Measurements from ENCODE around the gene EVA1B. TPM values are rescaled to one million over a fixed set of nuclear protein-coding genes. Genes with fewer than 3 reads are reported as not detected.

EVA1B gene
- total RNA-seq, 4 donors from 2014 or later, result 42.0 to 68.7 (median 53.7) TPM

DNA sequence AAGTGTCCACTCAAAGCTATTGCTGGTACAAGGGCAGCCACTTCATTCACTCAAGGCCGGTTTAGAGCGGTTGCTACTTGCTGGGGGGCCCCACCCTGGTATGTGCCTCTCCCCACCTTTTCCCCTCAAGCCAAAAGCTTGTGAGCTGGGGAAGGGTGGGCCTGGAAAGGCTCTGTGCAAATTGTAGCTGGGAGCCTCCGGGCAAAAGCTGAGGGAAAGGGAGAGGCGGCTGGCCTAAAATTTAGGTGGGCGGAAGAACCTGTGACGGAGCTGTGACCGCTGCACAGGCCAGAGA is 17.6 kb downstream of the EVA1B start:
- no peak for ATAC-seq
- Histone ChIP-seq H3K27me3 (no peaks in the 10 kb centered on the region), H3K4me3 (peak overlapping the region in 1 of 2 donors; percentile 71), H3K27ac (peak overlapping the region in 3 of 4 donors; percentile 80 to 84 (median 82)), H3K9me3 (no peaks in the 10 kb centered on the region), H3K36me3 (peaks cover 3 to 43% of the 10 kb centered on the region in 2 donors), H3K4me1 (peaks cover 0 to 21% (median 10%) of the 10 kb centered on the region in 3 donors)
- no peak for TF ChIP-seq POLR2A (IDR thresholded peaks at IDR 0.05)
- no peak for TF ChIP-seq EP300 (IDR thresholded peaks at IDR 0.05)
- no peak for TF ChIP-seq POLR2AphosphoS5 (IDR thresholded peaks at IDR 0.05)
- TF ChIP-seq, protein P1, sequence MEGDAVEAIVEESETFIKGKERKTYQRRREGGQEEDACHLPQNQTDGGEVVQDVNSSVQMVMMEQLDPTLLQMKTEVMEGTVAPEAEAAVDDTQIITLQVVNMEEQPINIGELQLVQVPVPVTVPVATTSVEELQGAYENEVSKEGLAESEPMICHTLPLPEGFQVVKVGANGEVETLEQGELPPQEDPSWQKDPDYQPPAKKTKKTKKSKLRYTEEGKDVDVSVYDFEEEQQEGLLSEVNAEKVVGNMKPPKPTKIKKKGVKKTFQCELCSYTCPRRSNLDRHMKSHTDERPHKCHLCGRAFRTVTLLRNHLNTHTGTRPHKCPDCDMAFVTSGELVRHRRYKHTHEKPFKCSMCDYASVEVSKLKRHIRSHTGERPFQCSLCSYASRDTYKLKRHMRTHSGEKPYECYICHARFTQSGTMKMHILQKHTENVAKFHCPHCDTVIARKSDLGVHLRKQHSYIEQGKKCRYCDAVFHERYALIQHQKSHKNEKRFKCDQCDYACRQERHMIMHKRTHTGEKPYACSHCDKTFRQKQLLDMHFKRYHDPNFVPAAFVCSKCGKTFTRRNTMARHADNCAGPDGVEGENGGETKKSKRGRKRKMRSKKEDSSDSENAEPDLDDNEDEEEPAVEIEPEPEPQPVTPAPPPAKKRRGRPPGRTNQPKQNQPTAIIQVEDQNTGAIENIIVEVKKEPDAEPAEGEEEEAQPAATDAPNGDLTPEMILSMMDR (IDR thresholded peaks at IDR 0.05), result no peak
- WGBS, 2 donors (ENCODE audit: low coverage in 1 of 2), result no CpG with 5 or more reads among the region's 7 CpGs

DNA sequence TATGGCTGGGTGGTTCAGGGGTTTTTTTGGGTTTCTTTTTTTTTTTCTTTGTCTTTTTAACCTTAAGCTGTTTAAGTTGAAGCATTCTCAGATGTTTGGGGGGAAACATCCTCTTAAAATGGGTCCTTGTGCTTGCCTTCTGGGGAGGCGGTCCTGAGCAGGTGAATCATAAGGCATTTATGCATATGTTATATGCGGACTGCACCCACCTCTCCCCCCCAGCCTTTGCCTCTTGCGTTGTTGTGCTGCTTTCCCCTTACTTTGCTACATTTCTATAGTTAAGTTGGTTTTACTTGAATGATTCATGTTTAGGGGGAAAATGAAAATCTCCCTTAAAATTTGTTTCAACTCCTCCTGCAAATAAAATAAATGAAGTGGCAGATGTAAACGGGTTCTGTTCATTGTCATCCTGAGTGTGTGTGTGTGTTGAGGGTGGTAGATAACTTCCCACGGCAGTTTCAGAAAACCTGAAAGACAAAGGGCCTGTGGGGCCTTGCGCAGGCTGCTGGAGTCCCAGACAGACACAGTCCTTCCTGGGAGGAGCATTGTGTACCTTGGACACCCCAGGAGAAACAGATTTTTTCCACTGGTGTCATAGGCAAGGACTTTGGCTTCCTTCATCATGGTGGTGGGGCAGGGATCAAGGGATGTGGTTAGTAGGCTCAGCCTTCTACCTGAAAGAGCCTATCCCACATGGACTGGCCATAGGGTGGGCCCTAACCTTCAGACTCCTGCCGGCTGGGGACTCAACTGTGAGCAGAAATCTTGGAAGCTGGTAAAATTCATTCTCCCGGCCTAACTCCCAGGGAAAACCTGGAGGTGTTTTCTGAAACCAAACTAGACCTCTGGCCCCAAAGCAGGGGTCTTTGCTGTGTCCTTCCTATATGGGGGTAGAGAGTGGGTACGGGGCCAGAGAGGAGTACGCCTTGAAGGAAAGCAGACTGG is 18.2 kb downstream of the EVA1B start:
- TF ChIP-seq POLR2AphosphoS5 (IDR thresholded peaks at IDR 0.05), result no peak
- no peak for TF ChIP-seq EP300 (IDR thresholded peaks at IDR 0.05)
- TF ChIP-seq POLR2A (IDR thresholded peaks at IDR 0.05), result no peak
- TF ChIP-seq, protein P1 (IDR thresholded peaks at IDR 0.05), result no peak
- Histone ChIP-seq H3K36me3 (peaks cover 3 to 50% of the 10 kb centered on the region in 2 donors), H3K4me3 (no peak overlapping the region), H3K27ac (peak overlapping the region in 3 of 4 donors; percentile 80 to 84 (median 82)), H3K9me3 (no peaks in the 10 kb centered on the region), H3K27me3 (no peaks in the 10 kb centered on the region), H3K4me1 (peaks cover 0 to 21% (median 10%) of the 10 kb centered on the region in 3 donors)
- ATAC-seq, result no peak
- WGBS, 2 donors (ENCODE audit: low coverage in 1 of 2), result 71 to 84% methylated on average over 7 to 8 of the region's 10 CpGs

DNA sequence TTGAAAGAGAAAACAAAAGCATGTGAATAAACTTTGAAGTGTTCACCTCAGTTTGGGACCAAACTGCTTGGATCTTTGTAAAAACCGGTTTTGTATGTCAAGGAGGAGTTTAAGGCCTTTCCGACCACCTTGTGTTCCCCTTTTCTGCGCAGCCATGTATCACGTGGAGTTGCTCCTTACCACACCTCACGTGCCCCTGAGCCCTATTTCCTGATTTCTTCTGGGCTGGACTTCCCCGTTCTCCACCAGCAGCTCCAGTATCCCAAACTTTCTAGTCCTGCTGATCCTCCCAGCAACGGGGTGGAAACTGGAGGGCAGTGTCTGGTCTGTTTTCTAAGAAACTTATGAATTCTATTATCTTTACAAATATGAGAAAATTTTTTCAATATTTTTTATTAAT is 18.9 kb downstream of the EVA1B start:
- H3K27ac ChIP-seq, result no peak overlapping the region
- TF ChIP-seq EP300 (IDR thresholded peaks at IDR 0.05) (no peak), POLR2A (IDR thresholded peaks at IDR 0.05) (no peak), POLR2AphosphoS5 (IDR thresholded peaks at IDR 0.05) (no peak)
- TF ChIP-seq, protein P1 (IDR thresholded peaks at IDR 0.05), result no peak
- WGBS, 2 donors (ENCODE audit: low coverage in 1 of 2), result 69 to 73% methylated on average over 6 to 7 of the region's 7 CpGs
- no peaks in the 10 kb centered on the region for H3K9me3 ChIP-seq
- H3K27me3 ChIP-seq, result no peaks in the 10 kb centered on the region
- peaks cover 3 to 57% of the 10 kb centered on the region in 2 donors for H3K36me3 ChIP-seq
- no peak overlapping the region for H3K4me3 ChIP-seq
- no peak for ATAC-seq
- peaks cover 0 to 23% (median 10%) of the 10 kb centered on the region in 3 donors for H3K4me1 ChIP-seq

DNA sequence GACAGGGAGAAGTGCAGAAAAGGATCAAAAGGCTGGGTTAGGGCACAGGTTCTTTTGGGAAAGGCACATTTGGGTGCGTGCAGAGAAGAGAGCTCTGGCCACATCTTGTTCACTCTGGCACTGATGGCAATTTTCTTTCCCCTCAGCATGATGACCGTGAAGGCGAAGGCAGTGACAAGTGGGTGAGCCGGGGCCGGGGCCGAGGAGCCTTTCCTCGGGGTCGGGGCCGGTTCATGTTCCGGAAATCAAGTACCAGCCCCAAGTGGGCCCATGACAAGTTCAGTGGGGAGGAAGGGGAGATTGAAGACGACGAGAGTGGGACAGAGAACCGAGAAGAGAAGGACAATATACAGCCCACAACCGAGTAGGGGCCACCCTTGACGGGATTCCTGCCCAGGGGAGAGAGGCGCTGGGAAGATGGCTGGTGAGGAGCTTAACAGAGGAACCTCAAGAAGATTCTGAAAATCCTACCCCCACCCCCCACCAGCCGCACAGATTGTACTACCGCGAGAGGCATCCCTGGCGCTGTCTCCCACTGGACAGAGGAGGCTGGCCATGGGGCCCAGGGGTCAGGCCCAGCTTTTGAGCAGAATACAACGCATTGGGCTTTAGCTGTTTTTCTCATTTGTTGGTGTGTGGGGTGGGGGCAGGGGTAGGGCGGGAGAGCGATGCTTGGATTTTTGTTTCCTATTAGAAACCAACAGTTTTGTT is 19.6 kb downstream of the EVA1B start:
- Histone ChIP-seq H3K36me3 (peaks cover 3 to 64% of the 10 kb centered on the region in 2 donors), H3K4me1 (peaks cover 0 to 27% (median 10%) of the 10 kb centered on the region in 3 donors), H3K9me3 (no peaks in the 10 kb centered on the region), H3K4me3 (no peak overlapping the region), H3K27ac (no peak overlapping the region), H3K27me3 (no peaks in the 10 kb centered on the region)
- 81 to 90% methylated on average over 7 to 23 of the region's 23 CpGs for WGBS, 2 donors (ENCODE audit: low coverage in 1 of 2)
- no peak for TF ChIP-seq EP300 (IDR thresholded peaks at IDR 0.05)
- TF ChIP-seq, protein P1 (IDR thresholded peaks at IDR 0.05), result no peak
- no peak for TF ChIP-seq POLR2AphosphoS5 (IDR thresholded peaks at IDR 0.05)
- no peak for TF ChIP-seq POLR2A (IDR thresholded peaks at IDR 0.05)
- no peak for ATAC-seq

Measured in gastroesophageal sphincter (tissue), 4 donors.